Coronary artery (tissue), 2 donors: ENCODE results near the gene SOX5.

ENCODE experiments used
- DNase-seq: peaks from one replicate; pipeline ENCODE4 v3.0.0-alpha.2; 2017; ENCODE audit warnings: low spot score
- H3K27ac ChIP-seq, 2 donors: fragments of 200-600 bp; sonication (generic); one replicate each; pipeline ENCODE4 v1.5.1; 2016 to 2019
- H3K4me3 ChIP-seq: fragments of 200-600 bp; sonication (generic); 2 replicates; pipeline ENCODE4 v1.5.1; 2016; ENCODE audit warnings: mild to moderate bottlenecking, moderate library complexity
- TF ChIP-seq, protein P1 (sequence below): fragments of 200-600 bp; sonication (generic); IDR thresholded peaks from one replicate; pipeline ENCODE4 v1.5.1; 2019; ENCODE audit warnings: antibody characterized with exemption

SOX5 gene

DNA sequence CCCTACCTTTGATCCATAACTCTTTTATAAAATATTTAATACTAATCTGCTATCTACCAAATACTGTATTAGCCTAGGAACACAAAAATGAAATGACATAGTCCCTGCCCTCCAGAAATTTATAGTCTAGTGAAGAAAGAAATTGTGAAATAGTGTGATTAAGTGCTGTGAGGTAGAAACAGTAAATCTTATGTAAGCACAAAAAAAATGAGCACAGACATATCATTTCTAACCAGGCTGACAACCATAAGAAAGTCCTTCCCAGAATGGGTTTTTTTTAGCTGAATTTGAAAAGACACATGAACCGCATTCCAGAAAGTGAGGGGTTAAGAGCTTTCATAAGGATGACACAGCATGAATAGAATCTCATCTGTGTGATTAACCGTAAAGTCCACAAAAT is 145.9 kb downstream of the SOX5 start:
- Histone ChIP-seq H3K27ac (no peak overlapping the region), H3K4me3 (no peak overlapping the region)
- TF ChIP-seq, protein P1, sequence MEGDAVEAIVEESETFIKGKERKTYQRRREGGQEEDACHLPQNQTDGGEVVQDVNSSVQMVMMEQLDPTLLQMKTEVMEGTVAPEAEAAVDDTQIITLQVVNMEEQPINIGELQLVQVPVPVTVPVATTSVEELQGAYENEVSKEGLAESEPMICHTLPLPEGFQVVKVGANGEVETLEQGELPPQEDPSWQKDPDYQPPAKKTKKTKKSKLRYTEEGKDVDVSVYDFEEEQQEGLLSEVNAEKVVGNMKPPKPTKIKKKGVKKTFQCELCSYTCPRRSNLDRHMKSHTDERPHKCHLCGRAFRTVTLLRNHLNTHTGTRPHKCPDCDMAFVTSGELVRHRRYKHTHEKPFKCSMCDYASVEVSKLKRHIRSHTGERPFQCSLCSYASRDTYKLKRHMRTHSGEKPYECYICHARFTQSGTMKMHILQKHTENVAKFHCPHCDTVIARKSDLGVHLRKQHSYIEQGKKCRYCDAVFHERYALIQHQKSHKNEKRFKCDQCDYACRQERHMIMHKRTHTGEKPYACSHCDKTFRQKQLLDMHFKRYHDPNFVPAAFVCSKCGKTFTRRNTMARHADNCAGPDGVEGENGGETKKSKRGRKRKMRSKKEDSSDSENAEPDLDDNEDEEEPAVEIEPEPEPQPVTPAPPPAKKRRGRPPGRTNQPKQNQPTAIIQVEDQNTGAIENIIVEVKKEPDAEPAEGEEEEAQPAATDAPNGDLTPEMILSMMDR: no peak
- no peak for DNase-seq

DNA sequence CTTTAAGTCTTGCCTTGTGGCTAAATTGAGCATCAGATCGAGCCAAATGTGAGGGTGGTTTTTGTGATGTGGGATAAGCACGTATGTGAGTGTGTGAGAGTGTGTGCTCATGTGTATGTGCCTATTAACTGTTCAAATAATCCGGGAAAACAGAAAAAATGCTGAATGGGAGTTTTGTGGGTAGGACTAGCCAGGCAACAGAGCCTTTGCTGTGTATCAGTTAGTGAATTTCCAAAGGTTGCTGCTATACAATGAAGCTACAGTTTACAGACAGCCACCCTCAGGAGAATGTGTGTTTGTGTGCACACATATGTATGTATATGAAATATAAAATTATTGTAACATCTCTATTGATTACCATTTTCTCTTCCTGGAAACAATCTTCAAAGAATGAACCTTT is 154.0 kb downstream of the SOX5 start:
- TF ChIP-seq, protein P1: no peak
- H3K27ac ChIP-seq: no peak overlapping the region
- H3K4me3 ChIP-seq: no peak overlapping the region
- DNase-seq: no peak

DNA sequence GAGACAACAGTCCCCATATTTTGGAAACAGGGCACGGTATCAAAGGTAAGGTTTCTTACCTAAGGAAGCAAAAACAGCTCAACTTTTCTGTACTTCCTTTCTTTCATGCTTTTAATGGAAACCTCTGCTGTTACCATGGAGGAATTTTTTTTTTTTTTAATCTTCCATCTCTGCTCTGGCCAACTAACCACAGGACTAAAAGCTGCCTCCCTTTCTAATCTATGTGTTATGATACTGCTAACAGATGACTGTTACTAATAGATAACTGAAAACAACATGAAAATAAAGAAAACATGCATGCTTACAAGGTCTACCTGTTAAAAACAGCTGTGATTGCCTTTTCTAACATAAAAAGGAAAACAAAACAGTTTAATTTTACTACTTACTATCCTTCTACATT is 168.4 kb downstream of the SOX5 start:
- Histone ChIP-seq H3K4me3 (no peak overlapping the region), H3K27ac (no peak overlapping the region)
- DNase-seq: no peak
- TF ChIP-seq, protein P1: no peak

DNA sequence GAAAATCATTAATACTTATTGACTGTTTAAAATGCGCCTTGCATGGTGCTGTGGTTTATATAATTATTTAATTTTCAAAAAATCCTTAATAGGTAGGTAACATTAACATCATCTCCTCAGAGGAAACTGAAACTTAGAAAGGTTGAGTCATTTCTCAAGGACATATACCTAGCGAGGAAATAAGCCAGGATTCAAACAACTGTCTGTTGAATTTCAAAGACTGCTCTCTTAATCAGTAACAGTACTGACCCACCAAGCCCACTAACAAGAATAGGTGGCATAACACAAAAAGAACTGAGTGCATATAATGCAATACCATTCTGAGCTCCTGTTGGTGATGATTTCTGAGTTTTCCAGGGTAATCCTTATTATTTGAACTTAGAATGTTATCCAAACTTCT is 174.3 kb downstream of the SOX5 start:
- DNase-seq: no peak
- Histone ChIP-seq H3K27ac (no peak overlapping the region), H3K4me3 (no peak overlapping the region)
- TF ChIP-seq, protein P1: no peak

DNA sequence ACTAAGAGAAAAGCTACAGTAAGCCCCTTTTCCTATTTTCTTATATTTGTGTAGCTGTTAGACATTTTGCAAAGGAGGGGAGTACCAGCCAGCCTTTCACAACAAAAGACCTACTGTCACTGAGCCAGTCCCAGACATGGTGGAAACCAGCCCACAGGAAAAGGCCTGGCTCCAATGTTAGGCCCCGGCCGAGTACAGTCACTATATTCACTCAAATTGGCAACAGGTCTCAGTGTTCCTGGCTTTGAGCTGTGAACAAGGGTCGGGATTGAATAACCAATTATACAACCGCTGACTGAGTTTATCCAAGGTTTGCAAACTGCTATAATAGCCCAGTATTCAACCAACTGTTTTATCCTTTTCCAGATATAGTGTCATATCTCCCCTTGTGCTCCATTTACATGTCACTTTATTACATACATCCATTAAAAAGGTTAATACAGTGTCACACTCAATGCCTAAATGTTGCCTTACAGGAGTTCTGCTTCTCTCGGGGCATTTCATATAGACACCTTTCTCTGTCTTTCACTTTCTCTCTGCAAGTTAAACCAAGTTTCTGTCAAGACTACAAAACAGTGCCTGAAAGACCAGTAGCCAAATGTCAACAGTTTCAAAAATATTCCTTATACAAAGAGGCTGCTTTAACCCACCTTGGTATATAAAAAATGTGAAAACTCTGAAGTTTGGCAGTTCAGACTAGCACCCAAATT is 178.1 kb downstream of the SOX5 start:
- Histone ChIP-seq H3K4me3 (peak overlapping the region; percentile 23), H3K27ac (peak overlapping the region; percentile 18 to 63)
- TF ChIP-seq, protein P1: no peak
- peak; percentile 77 for DNase-seq

DNA sequence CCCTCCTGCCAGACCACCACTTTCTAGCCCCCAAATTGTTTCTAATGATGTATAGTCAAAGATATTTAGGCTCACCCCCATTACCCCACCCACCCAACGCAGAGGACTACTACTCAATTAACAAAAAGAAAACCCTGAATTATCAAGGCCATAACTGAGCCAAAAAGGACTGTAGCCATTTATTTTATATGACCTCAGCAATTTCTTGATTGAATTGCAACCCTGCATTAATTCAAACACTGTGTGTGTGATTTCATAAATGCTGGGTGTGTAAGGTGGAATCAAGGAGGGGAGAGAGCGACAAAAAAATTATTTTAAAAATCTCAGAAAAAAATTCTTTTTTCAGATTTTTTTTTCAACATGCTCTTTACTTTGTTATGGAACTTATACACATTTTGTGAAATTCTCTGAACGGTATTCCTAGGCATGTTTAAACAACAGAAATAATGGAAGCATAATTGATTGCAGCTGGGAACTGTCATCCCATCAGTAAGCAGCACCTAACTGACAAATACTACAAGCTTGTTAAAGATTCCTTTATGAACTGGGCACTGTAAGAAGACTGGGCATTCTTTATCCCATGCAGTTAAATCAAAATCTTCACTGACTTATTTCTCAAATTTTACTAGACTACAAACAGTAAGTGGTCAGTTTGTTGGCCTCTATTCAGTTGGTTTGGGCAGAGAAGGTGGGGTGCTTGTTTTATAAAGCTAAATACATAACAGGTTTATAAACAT is 179.1 kb downstream of the SOX5 start:
- no peak for DNase-seq
- TF ChIP-seq, protein P1: no peak
- Histone ChIP-seq H3K4me3 (no peak overlapping the region), H3K27ac (peak overlapping the region in 1 of 2 donors; percentile 18)

DNA sequence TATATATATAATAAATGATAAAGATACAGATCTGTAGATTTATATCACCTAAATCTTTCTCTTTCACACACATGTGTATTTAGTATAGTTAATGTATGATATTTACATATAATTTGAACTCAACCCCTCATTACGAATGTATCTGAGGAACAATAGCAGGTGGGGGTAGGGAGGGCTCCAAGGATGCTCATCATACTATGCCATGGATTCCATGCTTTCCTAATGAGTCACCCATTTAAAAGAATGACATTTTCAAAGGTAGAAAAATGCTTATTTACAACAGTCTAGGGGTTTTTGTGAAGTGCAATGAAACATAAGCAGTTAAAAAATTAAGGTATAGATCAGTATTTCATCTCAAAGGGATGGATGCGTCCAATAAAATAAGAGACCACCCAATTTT is 181.6 kb downstream of the SOX5 start:
- Histone ChIP-seq H3K27ac (no peak overlapping the region), H3K4me3 (no peak overlapping the region)
- TF ChIP-seq, protein P1: no peak
- DNase-seq: no peak
